ENCODE results near the gene SPRY2. TPM values are rescaled to one million over a fixed set of nuclear protein-coding genes. Genes with fewer than 3 reads are reported as not detected.

SPRY2 gene
- total RNA-seq, 2 donors from 2014 or later: 26.5 to 33.3 TPM

GRCh38 chr13:80313668-80314256 is 27.2 kb downstream of the SPRY2 start:
- ATAC-seq: no peak

GRCh38 chr13:80312967-80313366 is 28.0 kb downstream of the SPRY2 start:
- DNase-seq: no peak
- intact Hi-C loops (cut with DNase I): no loop called here
- Histone ChIP-seq H3K4me3 (no peak overlapping the region), H3K9me3 (no peaks in the 10 kb centered on the region), H3K27me3 (no peaks in the 10 kb centered on the region), H3K27ac (no peak overlapping the region), H3K36me3 (replicated peaks in 1 of 2; ENCODE audit: insufficient read depth in 1 of 2, low read depth in 2 of 2) (no peaks in the 10 kb centered on the region), H3K4me1 (no peaks in the 10 kb centered on the region)
- ATAC-seq: no peak
- no peak for TF ChIP-seq CTCF (IDR thresholded peaks at IDR 0.05)
- no peak for TF ChIP-seq POLR2A (IDR thresholded peaks at IDR 0.05)
- WGBS, 2 donors: 94 to 99% methylated on average over 3 of the region's 3 CpGs

More at GRCh38 chr13:80313668-80314256, 27.2 kb downstream of the SPRY2 start:
- Histone ChIP-seq H3K4me1 (no peaks in the 10 kb centered on the region), H3K4me3 (no peak overlapping the region), H3K27ac (no peak overlapping the region), H3K27me3 (no peaks in the 10 kb centered on the region), H3K9me3 (no peaks in the 10 kb centered on the region), H3K36me3 (replicated peaks in 1 of 2; ENCODE audit: insufficient read depth in 1 of 2, low read depth in 2 of 2) (no peaks in the 10 kb centered on the region)
- TF ChIP-seq POLR2A (IDR thresholded peaks at IDR 0.05) (no peak), CTCF (IDR thresholded peaks at IDR 0.05) (no peak)
- DNase-seq: no peak
- 89 to 95% methylated on average over 1 of the region's 1 CpG for WGBS, 2 donors
- intact Hi-C loops (cut with DNase I): no loop called here

- Histone ChIP-seq H3K27me3 (no peaks in the 10 kb centered on the region), H3K27ac (no peak overlapping the region), H3K4me3 (no peak overlapping the region), H3K9me3 (no peaks in the 10 kb centered on the region), H3K4me1 (no peaks in the 10 kb centered on the region), H3K36me3 (replicated peaks in 1 of 2; ENCODE audit: insufficient read depth in 1 of 2, low read depth in 2 of 2) (no peaks in the 10 kb centered on the region)
- DNase-seq (no peak), ATAC-seq (no peak)
- WGBS, 2 donors: 81 to 89% methylated on average over 5 of the region's 5 CpGs
- TF ChIP-seq POLR2A (IDR thresholded peaks at IDR 0.05) (no peak), CTCF (IDR thresholded peaks at IDR 0.05) (no peak)
- intact Hi-C loops (cut with DNase I): no loop called here
Observed at GRCh38 chr13:80312012-80312704, 28.8 kb downstream of the SPRY2 start.

GRCh38 chr13:80309926-80310325 is 31.0 kb downstream of the SPRY2 start:
- no peak for ATAC-seq
- Histone ChIP-seq H3K27ac (no peak overlapping the region), H3K4me1 (peaks cover 4% of the 10 kb centered on the region), H3K27me3 (no peaks in the 10 kb centered on the region), H3K9me3 (no peaks in the 10 kb centered on the region), H3K36me3 (replicated peaks in 1 of 2; ENCODE audit: insufficient read depth in 1 of 2, low read depth in 2 of 2) (no peaks in the 10 kb centered on the region), H3K4me3 (no peak overlapping the region)
- intact Hi-C loops (cut with DNase I): no loop called here
- WGBS, 2 donors: 67 to 72% methylated on average over 3 of the region's 3 CpGs
- DNase-seq: no peak
- TF ChIP-seq CTCF (IDR thresholded peaks at IDR 0.05): no peak
- TF ChIP-seq POLR2A (IDR thresholded peaks at IDR 0.05): no peak

Measured in body of pancreas (tissue), 4 donors.